Epithelial cell of esophagus (primary cell): ENCODE data around the gene TRNT1.

Experiments used
- DNase-seq: peaks from one replicate; pipeline ENCODE4 v3.0.0; 2010; ENCODE audit warnings: low read depth
- H3K4me3 ChIP-seq: 2 replicates; pipeline ENCODE4 v1.5.1; 2011; ENCODE audit warnings: mild to moderate bottlenecking, low read length, control low read depth
- CTCF ChIP-seq: IDR thresholded peaks from 2 replicates; pipeline ENCODE4 v1.5.1; 2011; ENCODE audit warnings: low read depth, mild to moderate bottlenecking, low read length, control low read depth, inconsistent platforms; ENCODE audit not compliant: insufficient read depth; ENCODE audit errors: missing control alignments

TRNT1 gene

GRCh38 chr3:3102751-3103150 lies 24.0 kb upstream of the TRNT1 start:
- no peak for TF ChIP-seq CTCF
- DNase-seq, result no peak
- H3K4me3 ChIP-seq, result no peak overlapping the region

GRCh38 chr3:3105246-3105645 lies 21.5 kb upstream of the TRNT1 start:
- DNase-seq, result no peak
- no peak overlapping the region for H3K4me3 ChIP-seq
- TF ChIP-seq CTCF, result no peak

- no peak for DNase-seq
- no peak for TF ChIP-seq CTCF
- no peak overlapping the region for H3K4me3 ChIP-seq
These were observed 20.9 kb upstream of the TRNT1 start for GRCh38 chr3:3105815-3106214.

GRCh38 chr3:3107181-3107580 lies 19.6 kb upstream of the TRNT1 start:
- no peak for TF ChIP-seq CTCF
- H3K4me3 ChIP-seq, result no peak overlapping the region

GRCh38 chr3:3107858-3108257 lies 18.9 kb upstream of the TRNT1 start:
- H3K4me3 ChIP-seq, result no peak overlapping the region
- no peak for TF ChIP-seq CTCF
- no peak for DNase-seq

More at GRCh38 chr3:3107181-3107580, 19.6 kb upstream of the TRNT1 start:
- no peak for DNase-seq

- no peak overlapping the region for H3K4me3 ChIP-seq
- peak; percentile 49 for DNase-seq
These were observed 17.1 kb upstream of the TRNT1 start for GRCh38 chr3:3109407-3110298.

More at GRCh38 chr3:3109407-3110298, 17.1 kb upstream of the TRNT1 start:
- TF ChIP-seq CTCF, result no peak
